Measurements from ENCODE around the gene CALY. TPM values are rescaled to one million over a fixed set of nuclear protein-coding genes. Genes with fewer than 3 reads are reported as not detected.

CALY gene
- total RNA-seq, 1 experiment from 2014 or later, result not detected

DNA sequence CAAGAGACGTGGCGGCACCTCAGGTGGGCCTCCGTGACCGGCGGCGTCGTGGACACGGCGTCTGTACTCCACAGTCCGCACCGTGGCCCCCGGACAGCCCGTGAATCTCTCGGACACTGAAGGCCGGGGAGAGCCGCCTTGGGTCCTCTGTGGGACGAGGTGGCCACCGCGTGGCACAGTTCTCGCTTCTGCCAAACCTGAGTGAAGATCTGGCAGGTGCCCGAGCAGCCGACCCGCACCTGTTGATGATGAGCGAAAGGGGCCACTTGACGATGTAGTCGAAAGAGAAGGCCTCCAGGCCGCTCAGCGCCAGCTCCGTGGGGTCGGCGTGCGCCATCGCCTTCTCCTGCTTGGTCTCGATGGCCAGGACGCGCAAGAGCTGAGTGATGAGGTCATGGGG is 51.5 kb downstream of the CALY start:
- intact Hi-C loops (cut with micrococcal nuclease; ENCODE audit: unreplicated experiment), result no loop called here
- no TSS peak for BruUV-seq (replicated peaks)
- no peak for DNase-seq (ENCODE audit: low spot score)
- TF ChIP-seq, protein P1, sequence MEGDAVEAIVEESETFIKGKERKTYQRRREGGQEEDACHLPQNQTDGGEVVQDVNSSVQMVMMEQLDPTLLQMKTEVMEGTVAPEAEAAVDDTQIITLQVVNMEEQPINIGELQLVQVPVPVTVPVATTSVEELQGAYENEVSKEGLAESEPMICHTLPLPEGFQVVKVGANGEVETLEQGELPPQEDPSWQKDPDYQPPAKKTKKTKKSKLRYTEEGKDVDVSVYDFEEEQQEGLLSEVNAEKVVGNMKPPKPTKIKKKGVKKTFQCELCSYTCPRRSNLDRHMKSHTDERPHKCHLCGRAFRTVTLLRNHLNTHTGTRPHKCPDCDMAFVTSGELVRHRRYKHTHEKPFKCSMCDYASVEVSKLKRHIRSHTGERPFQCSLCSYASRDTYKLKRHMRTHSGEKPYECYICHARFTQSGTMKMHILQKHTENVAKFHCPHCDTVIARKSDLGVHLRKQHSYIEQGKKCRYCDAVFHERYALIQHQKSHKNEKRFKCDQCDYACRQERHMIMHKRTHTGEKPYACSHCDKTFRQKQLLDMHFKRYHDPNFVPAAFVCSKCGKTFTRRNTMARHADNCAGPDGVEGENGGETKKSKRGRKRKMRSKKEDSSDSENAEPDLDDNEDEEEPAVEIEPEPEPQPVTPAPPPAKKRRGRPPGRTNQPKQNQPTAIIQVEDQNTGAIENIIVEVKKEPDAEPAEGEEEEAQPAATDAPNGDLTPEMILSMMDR (conservative IDR thresholded peaks at IDR 0.05; ENCODE audit: low read depth, low read length), result no peak
- no peak for TF ChIP-seq EZH2 (IDR thresholded peaks at IDR 0.05; ENCODE audit: borderline replicate concordance, low read depth, low read length, poor library complexity, severe bottlenecking)
- POLR2A ChIA-PET (ENCODE audit: low non-redundant PET), result no interaction called here
- H3K4me1 ChIP-seq (ENCODE audit: insufficient read depth, low read length, poor library complexity, severe bottlenecking), result no peaks in the 10 kb centered on the region
- CTCF ChIA-PET, result no interaction called here
- H3K9me3 ChIP-seq (ENCODE audit: low read depth, low read length, poor library complexity, severe bottlenecking), result no peaks in the 10 kb centered on the region
- no peak overlapping the region for H3K27ac ChIP-seq (ENCODE audit: low read depth, low read length, poor library complexity, severe bottlenecking)
- no peaks in the 10 kb centered on the region for H3K27me3 ChIP-seq (replicated peaks; ENCODE audit: insufficient read depth, low read depth, low read length, poor library complexity)
- H3K4me3 ChIP-seq (ENCODE audit: low read depth, low read length, poor library complexity, severe bottlenecking), result no peak overlapping the region
- H3K36me3 ChIP-seq (ENCODE audit: insufficient read depth, low read length, poor library complexity, severe bottlenecking), result peaks cover 55% of the 10 kb centered on the region

DNA sequence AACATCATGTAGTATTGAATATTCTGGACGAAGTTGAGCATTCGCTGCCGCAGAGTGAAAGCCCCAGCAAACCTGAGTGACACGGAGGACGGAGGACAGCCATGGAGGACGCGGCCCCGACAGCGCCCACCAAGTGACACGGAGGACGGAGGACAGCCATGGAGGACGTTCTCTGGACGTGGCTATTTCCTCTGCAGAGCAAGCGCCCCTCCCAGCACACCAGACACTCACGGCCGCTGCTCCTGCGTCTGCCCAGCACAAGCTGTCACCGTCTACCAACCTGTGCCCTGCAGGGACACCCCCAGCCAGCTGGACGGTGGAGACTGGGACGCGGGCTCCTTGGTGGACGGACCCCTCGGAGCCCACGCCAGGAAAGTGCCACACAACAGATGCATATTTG is 52.8 kb downstream of the CALY start:
- ChIA-PET POLR2A (ENCODE audit: low non-redundant PET) (no interaction called here), CTCF (no interaction called here)
- no peaks in the 10 kb centered on the region for H3K9me3 ChIP-seq (ENCODE audit: low read depth, low read length, poor library complexity, severe bottlenecking)
- TF ChIP-seq EZH2 (IDR thresholded peaks at IDR 0.05; ENCODE audit: borderline replicate concordance, low read depth, low read length, poor library complexity, severe bottlenecking), result no peak
- intact Hi-C loops (cut with micrococcal nuclease; ENCODE audit: unreplicated experiment), result no loop called here
- BruUV-seq (replicated peaks), result no TSS peak
- peaks cover 46% of the 10 kb centered on the region for H3K36me3 ChIP-seq (ENCODE audit: insufficient read depth, low read length, poor library complexity, severe bottlenecking)
- H3K27ac ChIP-seq (ENCODE audit: low read depth, low read length, poor library complexity, severe bottlenecking), result no peak overlapping the region
- no peaks in the 10 kb centered on the region for H3K4me1 ChIP-seq (ENCODE audit: insufficient read depth, low read length, poor library complexity, severe bottlenecking)
- no peak for DNase-seq (ENCODE audit: low spot score)
- H3K27me3 ChIP-seq (replicated peaks; ENCODE audit: insufficient read depth, low read depth, low read length, poor library complexity), result no peaks in the 10 kb centered on the region
- no peak overlapping the region for H3K4me3 ChIP-seq (ENCODE audit: low read depth, low read length, poor library complexity, severe bottlenecking)

DNA sequence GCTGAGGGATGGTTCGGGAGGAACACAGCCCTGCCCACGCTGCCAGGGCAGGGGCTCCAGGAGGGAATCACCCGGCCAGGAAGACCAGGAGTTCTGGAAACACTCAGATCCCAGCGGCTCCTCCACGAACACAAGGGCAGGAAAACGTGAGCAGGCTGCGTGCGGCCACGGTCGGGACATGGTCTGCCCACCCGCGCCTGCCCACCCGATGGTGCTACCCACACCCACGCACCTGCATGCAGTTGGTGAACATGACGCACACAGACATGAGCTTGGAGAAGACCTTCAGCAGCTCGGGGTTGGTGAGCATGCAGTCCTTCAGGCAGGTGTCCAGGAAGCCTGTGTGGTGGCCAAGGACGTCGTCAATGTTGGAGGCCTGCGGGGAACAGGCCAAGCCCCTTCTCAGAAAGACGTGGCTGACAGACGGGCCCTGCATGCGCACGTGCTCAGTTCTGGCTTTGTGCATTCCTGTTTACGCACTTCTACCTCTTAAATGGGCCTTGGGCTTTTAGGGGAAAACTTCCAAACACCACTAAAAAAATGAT is 53.8 kb downstream of the CALY start:
- no peak overlapping the region for H3K4me3 ChIP-seq (ENCODE audit: low read depth, low read length, poor library complexity, severe bottlenecking)
- TF ChIP-seq EZH2 (IDR thresholded peaks at IDR 0.05; ENCODE audit: borderline replicate concordance, low read depth, low read length, poor library complexity, severe bottlenecking), result no peak
- TF ChIP-seq, protein P1 (conservative IDR thresholded peaks at IDR 0.05; ENCODE audit: low read depth, low read length), result no peak
- H3K27me3 ChIP-seq (replicated peaks; ENCODE audit: insufficient read depth, low read depth, low read length, poor library complexity), result no peaks in the 10 kb centered on the region
- no peak for DNase-seq (ENCODE audit: low spot score)
- peaks cover 36% of the 10 kb centered on the region for H3K36me3 ChIP-seq (ENCODE audit: insufficient read depth, low read length, poor library complexity, severe bottlenecking)
- ChIA-PET POLR2A (ENCODE audit: low non-redundant PET) (no interaction called here), CTCF (no interaction called here)
- BruUV-seq (replicated peaks), result no TSS peak
- no peak overlapping the region for H3K27ac ChIP-seq (ENCODE audit: low read depth, low read length, poor library complexity, severe bottlenecking)
- intact Hi-C loops (cut with micrococcal nuclease; ENCODE audit: unreplicated experiment), result no loop called here
- no peaks in the 10 kb centered on the region for H3K4me1 ChIP-seq (ENCODE audit: insufficient read depth, low read length, poor library complexity, severe bottlenecking)
- no peaks in the 10 kb centered on the region for H3K9me3 ChIP-seq (ENCODE audit: low read depth, low read length, poor library complexity, severe bottlenecking)
